Lung (tissue), 12 donors: Measurements from ENCODE around the gene PRKCQ. TPM values are rescaled to one million over a fixed set of nuclear protein-coding genes. Genes with fewer than 3 reads are reported as not detected.

Experiments used
- ATAC-seq: fragments of 200-7000 bp; cut with Tn5 transposase; one replicate; pipeline ENCODE4 v1.9.1; 2020; ENCODE audit warnings: moderate number of reproducible peaks; ENCODE audit not compliant: insufficient read depth, low FRiP score
- DNase-seq, 3 donors: peaks; one replicate each; pipeline ENCODE4 v3.0.0-alpha.2; 2013 to 2017
- H3K27ac ChIP-seq, 2 donors: one replicate each; pipeline ENCODE4 v1.5.1; 2013; ENCODE audit warnings: mild to moderate bottlenecking in 2 of 2, moderate library complexity in 2 of 2, control low read depth in 1 of 2, inconsistent platforms in 1 of 2, low read depth in 1 of 2, low read length in 1 of 2
- H3K27me3 ChIP-seq, 3 donors: one replicate each; pipeline ENCODE4 v1.5.1; 2013; ENCODE audit warnings: low read length in 2 of 3; ENCODE audit not compliant: control insufficient read depth in 3 of 3, insufficient read depth in 3 of 3
- H3K36me3 ChIP-seq, 4 donors: one replicate each; pipeline ENCODE4 v1.5.1; 2013; ENCODE audit warnings: low read length in 4 of 4, mild to moderate bottlenecking in 1 of 4, moderate library complexity in 1 of 4; ENCODE audit not compliant: control insufficient read depth in 4 of 4, insufficient read depth in 4 of 4
- H3K4me1 ChIP-seq, 5 donors: one replicate each; pipeline ENCODE4 v1.5.1; 2013; ENCODE audit warnings: low read length in 5 of 5, mild to moderate bottlenecking in 2 of 5, moderate library complexity in 1 of 5; ENCODE audit not compliant: control insufficient read depth in 5 of 5, insufficient read depth in 5 of 5
- H3K4me3 ChIP-seq: one replicate; pipeline ENCODE4 v1.5.1; 2013; ENCODE audit warnings: mild to moderate bottlenecking, control low read depth, moderate library complexity
- H3K9ac ChIP-seq, 2 donors: one replicate each; pipeline ENCODE4 v1.5.1; 2013; ENCODE audit warnings: low read length in 2 of 2, control low read depth in 1 of 2; ENCODE audit not compliant: insufficient read depth in 1 of 2
- H3K9me3 ChIP-seq, 4 donors: one replicate each; pipeline ENCODE4 v1.5.1; 2013; ENCODE audit warnings: low read length in 3 of 4, mild to moderate bottlenecking in 1 of 4, moderate library complexity in 1 of 4; ENCODE audit not compliant: control insufficient read depth in 4 of 4, insufficient read depth in 3 of 4
- WGBS, 2 donors: extraction: QIAGEN DNeasy Blood & Tissue Kit; methylation state at CpG; one replicate each; pipeline ENCODE4 v1.1.7; 2013; 5-methylcytosine and 5-hydroxymethylcytosine counted together
- polyA plus RNA-seq, 2 donors: library from polyadenylated mRNA; stranded (reverse); fragments of 200-250 nt; gene quantifications; one replicate each; pipeline ENCODE4 v1.2.1, GENCODE V29; 2013
- total RNA-seq, 2 donors: library from RNA; depleted of rRNA in 1 of 2; stranded (reverse); fragments of >200 nt in 1 of 2; gene quantifications; one replicate each; pipeline ENCODE4 v1.2.1, GENCODE V29; 2014 to 2021
- TF ChIP-seq, protein P1 (sequence below): IDR thresholded peaks from 2 replicates; pipeline ENCODE4 v1.5.1; 2012; ENCODE audit warnings: mild to moderate bottlenecking; ENCODE audit errors: control extremely low read depth, extremely low read depth
- donor health status: control.
- donor health status: control.
- donor health status: Bipolar disorder and iron deficiency.
- donor health status: healthy.
- donor health status: DM: yes; HTN: yes; CAD: no.

The PRKCQ gene
- total and polyA plus RNA-seq, 4 donors, result 2.8 to 9.1 (median 7.2) TPM

DNA sequence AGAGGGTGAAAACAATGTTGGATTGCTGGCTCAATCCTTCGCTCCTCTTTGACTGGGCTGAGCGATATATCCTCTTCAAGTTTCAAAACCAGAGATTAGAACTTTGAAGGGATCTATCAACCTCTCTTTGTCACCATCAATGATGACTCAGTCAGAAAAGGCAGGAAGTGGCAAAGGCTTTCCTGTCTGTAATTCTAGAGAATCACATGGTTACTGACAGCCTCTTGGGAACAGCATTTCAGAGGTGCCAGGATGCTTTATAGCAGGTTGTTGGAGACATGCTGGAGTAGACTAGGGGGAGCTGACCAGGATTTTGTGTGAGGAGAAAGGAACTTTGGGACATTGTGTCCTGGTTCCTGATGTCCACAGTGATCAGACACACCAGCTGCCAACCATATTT lies 81.3 kb downstream of the PRKCQ start:
- no peak overlapping the region for H3K27ac ChIP-seq
- H3K9me3 ChIP-seq, result peaks cover 0 to 1% (median 0%) of the 10 kb centered on the region in 4 donors
- 61 to 68% methylated on average over 2 of the region's 2 CpGs for WGBS, 2 donors
- no peaks in the 10 kb centered on the region for H3K27me3 ChIP-seq
- TF ChIP-seq, protein P1, sequence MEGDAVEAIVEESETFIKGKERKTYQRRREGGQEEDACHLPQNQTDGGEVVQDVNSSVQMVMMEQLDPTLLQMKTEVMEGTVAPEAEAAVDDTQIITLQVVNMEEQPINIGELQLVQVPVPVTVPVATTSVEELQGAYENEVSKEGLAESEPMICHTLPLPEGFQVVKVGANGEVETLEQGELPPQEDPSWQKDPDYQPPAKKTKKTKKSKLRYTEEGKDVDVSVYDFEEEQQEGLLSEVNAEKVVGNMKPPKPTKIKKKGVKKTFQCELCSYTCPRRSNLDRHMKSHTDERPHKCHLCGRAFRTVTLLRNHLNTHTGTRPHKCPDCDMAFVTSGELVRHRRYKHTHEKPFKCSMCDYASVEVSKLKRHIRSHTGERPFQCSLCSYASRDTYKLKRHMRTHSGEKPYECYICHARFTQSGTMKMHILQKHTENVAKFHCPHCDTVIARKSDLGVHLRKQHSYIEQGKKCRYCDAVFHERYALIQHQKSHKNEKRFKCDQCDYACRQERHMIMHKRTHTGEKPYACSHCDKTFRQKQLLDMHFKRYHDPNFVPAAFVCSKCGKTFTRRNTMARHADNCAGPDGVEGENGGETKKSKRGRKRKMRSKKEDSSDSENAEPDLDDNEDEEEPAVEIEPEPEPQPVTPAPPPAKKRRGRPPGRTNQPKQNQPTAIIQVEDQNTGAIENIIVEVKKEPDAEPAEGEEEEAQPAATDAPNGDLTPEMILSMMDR, result no peak
- ATAC-seq (no peak), DNase-seq (no peak)
- no peak overlapping the region for H3K4me3 ChIP-seq
- no peaks in the 10 kb centered on the region for H3K4me1 ChIP-seq
- H3K9ac ChIP-seq, result no peak overlapping the region
- no peaks in the 10 kb centered on the region for H3K36me3 ChIP-seq

DNA sequence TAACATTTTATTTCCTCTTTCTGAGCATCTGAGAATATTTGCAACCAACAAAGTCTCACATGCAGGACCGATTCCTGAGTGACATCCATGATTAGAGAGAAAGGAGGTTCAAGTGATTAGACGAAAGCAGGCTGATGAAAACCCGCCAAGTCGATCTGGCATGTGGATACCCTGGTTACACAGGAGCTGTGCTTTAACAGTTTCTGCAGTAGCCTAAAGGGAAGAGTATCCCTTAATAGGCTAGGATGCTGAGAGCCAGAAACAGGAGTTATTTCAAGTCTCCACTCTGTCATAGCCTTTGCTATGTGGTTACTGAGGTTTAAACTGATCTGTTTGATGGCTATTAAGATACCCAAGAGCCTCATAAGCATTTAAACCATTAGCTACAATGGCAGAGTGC lies 82.5 kb downstream of the PRKCQ start:
- Histone ChIP-seq H3K9me3 (peaks cover 0 to 1% (median 0%) of the 10 kb centered on the region in 4 donors), H3K4me1 (no peaks in the 10 kb centered on the region), H3K27me3 (no peaks in the 10 kb centered on the region), H3K9ac (no peak overlapping the region), H3K4me3 (no peak overlapping the region), H3K27ac (no peak overlapping the region), H3K36me3 (no peaks in the 10 kb centered on the region)
- DNase-seq (no peak), ATAC-seq (no peak)
- WGBS, 2 donors, result 87% methylated on average over 4 of the region's 4 CpGs
- TF ChIP-seq, protein P1, result no peak

DNA sequence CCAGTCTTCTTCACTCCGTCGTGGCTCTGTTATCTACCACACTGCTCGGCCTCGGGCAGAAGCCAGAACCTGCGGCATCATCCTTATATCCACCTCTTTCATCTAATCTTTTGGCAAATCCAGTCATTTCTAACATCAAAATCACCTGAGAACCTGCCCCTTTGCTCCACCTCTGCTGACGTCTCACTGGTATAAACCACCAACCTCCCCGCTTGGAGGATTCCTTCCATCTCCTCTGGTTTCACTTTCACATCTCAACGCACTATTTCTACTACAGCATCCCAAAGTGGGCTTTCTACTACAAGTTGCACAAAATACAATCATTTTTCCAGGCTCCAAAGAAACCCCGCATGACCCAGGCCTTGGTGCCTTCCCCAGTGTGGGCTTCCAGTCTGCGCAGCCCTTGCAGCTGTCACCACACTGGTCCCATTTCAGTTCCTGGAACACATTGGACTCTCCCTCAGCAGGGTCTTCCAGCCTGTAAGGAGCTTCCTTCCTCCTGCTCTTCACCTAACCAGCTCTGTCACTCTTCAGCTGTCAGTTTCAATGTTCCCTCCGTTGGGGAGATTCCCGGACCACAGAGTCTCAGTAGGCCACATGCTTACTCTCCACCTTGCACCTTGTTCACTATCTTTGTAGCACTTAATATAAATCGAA lies 85.0 kb downstream of the PRKCQ start:
- WGBS, 2 donors, result 74 to 82% methylated on average over 13 of the region's 13 CpGs
- ATAC-seq, result no peak

More for the DNA sequence above, 85.0 kb downstream of the PRKCQ start:
- Histone ChIP-seq H3K9me3 (peaks cover 0 to 1% (median 0%) of the 10 kb centered on the region in 4 donors), H3K36me3 (peaks cover 0 to 1% (median 0%) of the 10 kb centered on the region in 4 donors), H3K4me1 (no peaks in the 10 kb centered on the region), H3K9ac (no peak overlapping the region), H3K4me3 (no peak overlapping the region), H3K27me3 (no peaks in the 10 kb centered on the region), H3K27ac (no peak overlapping the region)
- no peak for DNase-seq
- TF ChIP-seq, protein P1, result no peak
